ENCODE data around the gene CABLES2.

DNA sequence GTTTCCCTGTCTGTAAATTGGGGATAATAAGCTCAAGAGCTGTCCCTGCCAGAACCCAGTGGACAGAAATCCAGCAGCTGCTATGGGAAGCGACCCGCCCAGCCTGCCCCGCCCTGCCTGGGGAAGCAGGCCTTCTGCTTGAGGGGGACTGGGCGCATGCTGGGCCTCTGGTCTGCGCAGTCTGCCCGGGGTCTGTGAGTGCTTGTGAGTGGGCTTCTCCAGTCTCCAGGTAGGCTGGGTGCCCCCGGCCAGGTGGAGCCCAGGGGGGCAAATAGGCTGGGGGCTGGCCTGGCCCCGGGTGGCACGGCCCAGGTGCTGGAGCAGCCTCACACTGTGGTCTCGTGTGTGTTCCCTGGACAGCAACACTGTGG lies 20.9 kb upstream of the CABLES2 start:
- TF ChIP-seq, protein P1, sequence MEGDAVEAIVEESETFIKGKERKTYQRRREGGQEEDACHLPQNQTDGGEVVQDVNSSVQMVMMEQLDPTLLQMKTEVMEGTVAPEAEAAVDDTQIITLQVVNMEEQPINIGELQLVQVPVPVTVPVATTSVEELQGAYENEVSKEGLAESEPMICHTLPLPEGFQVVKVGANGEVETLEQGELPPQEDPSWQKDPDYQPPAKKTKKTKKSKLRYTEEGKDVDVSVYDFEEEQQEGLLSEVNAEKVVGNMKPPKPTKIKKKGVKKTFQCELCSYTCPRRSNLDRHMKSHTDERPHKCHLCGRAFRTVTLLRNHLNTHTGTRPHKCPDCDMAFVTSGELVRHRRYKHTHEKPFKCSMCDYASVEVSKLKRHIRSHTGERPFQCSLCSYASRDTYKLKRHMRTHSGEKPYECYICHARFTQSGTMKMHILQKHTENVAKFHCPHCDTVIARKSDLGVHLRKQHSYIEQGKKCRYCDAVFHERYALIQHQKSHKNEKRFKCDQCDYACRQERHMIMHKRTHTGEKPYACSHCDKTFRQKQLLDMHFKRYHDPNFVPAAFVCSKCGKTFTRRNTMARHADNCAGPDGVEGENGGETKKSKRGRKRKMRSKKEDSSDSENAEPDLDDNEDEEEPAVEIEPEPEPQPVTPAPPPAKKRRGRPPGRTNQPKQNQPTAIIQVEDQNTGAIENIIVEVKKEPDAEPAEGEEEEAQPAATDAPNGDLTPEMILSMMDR (IDR thresholded peaks at IDR 0.05), result no peak
- no peak for TF ChIP-seq POLR2A (IDR thresholded peaks at IDR 0.05)
